ENCODE data around the gene CDT1.
"Not testable (repeated sequence)": the region's sequence is repeated elsewhere in the genome, so short reads cannot be mapped to it uniquely, and the experiment has no call there.

CDT1 gene

DNA sequence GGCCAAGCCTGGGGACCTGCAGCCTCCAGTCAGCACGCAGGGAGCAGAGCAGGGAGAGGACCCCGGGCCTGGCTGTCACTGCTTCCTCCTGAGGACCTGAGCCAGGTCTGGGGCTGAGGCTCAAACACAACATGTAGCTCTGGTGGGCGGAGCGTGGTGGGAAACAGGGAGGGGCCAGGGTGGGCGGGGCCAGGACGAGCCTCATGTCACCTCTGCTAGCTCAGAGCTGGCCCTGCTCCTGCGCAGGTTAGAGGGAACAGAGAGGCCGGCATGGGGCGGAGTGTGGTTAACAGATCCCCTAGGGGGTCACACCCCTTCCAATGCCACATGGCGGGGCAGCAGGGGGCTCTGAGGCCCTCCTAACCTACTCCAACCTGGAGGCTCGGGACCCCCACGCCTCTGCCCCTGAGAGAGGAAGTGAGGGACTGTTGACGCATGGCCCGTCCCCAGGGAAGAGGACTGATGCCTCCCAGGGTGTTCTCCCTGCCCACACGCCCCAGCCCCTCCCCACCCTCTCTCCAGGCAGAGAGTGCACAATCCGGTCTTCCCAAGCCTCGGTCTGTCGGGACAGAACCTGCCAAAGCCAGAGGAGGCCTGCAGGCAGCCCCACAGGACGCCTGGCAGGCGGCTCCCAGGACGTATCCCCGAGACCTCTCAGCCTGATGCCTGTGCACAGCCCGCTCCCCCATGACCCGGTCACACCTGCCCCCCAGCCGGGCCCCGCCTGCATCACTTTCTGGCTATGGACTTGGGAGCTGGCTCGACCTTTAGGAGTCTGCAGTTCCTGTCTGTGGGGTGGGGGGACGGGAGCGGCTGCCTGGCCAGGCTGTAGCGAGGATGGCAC is 33.8 kb upstream of the CDT1 start:
- DNase-seq, result peak in 1 of 2 experiments; percentile 6

DNA sequence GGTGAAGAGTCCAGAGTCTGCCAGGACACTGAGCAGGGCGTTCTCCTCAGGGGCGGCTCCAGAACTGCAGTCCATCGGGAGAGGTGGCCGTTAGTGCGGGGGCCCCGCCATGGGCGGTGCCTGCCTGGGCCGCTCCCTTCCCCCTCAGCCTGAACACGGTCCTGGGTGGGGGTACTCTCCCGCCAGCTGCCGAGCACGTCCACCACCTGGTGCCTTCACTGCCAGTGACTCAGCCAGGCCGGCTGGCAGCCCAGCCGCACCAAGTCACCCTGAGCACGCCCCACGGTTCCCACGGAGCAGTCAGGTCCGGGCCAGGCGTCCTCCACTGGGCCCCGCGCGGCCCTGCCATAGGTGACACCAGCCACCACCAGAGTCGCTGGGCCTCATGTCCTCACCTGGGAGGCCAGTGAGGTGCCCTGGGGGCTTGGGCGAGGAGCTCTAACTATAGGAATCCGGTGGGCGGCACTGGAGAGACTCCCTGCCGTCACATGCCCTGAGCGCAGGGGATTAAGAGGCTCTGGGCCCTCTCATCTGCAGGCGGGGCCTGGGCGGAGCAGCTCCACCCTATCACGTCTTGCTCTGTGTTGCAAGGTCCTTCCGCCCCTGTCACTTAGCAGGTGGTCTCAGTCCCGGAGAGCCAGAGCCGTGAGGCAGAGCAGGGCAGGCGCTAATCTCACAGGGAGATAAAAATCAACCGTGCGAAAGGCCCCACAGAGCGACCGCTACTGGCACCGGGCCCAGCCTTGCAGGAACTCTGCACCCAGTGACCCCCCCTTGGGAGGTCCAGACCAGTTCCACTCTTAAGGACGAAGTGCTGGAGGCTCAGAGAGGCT is 32.9 kb upstream of the CDT1 start:
- DNase-seq, result no peak

DNA sequence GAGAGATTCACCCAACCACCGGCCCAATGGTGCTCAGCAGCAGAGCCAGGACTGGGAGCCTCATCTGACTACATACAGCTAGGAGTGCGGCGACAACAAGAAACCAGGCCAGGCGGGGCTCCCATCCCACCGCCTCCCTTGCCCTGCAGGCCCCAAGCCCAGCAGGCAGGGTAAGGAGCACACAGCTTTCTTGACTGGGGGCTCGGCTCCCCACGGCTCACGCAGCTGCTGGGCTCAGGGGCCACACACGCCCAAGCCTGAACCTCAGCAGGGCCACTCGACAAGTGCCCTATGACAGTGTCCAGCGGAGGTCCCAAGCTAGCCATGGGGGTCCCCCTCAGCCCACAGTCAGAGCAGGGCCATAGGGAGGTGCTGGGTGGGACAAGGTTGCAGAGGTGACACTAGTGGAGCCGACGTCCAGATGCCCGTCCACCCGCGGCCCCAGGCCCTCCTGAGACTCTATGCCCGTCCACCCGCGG is 32.3 kb upstream of the CDT1 start:
- no peak for DNase-seq

DNA sequence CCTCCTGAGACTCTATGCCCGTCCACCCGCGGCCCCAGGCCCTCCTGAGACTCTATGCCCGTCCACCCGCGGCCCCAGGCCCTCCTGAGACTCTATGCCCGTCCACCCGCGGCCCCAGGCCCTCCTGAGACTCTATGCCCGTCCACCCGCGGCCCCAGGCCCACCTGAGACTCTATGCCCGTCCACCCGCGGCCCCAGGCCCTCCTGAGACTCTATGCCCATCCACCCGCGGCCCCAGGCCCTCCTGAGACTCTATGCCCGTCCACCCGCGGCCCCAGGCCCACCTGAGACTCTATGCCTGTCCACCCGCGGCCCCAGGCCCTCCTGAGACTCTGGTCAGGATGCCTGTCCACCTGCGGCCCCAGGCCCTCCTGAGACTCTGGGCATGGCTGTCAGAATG is 31.8 kb upstream of the CDT1 start:
- DNase-seq, result not testable (repeated sequence)

DNA sequence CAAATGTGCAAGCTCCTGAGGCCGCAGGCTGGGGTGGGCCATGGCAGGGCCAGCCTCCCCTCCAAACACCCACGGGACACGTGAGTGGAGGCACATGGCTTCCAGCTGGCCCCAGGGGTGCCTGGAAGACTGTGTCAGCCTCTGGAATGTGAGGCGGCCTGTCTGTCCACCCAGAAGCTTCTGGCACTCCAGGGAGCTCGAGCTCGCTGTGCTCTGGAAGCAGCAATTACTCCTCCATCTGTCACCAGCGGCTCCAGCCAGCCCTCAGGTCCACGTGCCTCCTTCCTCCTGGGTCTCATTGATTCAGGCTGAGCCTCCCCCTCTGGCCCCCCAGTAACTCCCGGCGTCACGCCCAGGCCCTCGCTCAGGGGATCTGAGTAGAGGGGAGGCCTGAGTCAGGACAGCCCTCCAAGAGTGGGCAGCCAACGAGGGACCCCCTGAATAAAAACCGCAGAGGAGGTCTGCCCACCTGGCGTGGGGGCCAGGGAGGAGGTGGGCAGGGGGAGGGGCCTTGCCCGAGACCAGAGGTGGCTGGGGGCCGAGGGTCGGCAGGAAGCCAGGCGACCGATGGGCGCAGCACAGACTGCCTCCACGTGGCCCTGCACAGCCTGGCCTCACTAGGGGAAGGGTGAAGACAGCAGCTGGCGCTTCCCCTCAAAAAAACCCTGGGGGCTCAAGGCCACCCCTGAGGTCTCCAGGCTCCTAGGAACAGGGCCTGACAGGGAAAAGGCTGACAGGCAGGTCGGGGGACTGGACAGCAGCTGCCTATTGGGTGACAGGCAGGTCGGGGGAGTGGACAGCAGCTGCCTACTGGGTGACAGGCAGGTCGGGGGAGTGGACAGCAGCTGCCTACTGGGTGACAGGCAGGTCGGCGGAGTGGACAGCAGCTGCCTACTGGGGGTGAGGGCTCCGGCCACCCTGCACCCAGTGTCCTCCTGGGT is 30.4 kb upstream of the CDT1 start:
- DNase-seq, result no peak

DNA sequence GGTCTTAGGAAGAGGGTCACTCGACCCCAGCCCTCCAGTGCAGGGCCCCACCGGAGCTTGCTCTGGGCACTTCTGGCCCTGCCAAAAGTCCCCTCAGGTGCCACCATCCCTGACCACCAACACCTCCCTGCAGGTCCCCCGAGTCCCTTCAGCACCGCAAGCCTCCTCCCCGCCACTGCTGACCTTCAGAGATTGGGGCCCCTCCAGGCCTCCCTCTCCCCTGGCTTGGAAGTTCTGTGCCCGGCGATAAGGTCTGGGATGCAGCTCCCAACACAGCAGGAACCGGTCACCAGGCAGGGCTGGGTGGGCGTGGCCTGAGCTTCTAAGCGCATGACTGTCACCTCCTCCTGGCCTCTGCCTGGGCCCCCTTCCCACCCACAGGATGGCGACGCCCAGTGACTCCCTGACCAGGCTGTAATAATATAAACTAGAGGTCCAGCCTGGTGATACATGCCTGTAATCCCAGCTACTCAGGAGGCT is 29.7 kb upstream of the CDT1 start:
- DNase-seq, result no peak

DNA sequence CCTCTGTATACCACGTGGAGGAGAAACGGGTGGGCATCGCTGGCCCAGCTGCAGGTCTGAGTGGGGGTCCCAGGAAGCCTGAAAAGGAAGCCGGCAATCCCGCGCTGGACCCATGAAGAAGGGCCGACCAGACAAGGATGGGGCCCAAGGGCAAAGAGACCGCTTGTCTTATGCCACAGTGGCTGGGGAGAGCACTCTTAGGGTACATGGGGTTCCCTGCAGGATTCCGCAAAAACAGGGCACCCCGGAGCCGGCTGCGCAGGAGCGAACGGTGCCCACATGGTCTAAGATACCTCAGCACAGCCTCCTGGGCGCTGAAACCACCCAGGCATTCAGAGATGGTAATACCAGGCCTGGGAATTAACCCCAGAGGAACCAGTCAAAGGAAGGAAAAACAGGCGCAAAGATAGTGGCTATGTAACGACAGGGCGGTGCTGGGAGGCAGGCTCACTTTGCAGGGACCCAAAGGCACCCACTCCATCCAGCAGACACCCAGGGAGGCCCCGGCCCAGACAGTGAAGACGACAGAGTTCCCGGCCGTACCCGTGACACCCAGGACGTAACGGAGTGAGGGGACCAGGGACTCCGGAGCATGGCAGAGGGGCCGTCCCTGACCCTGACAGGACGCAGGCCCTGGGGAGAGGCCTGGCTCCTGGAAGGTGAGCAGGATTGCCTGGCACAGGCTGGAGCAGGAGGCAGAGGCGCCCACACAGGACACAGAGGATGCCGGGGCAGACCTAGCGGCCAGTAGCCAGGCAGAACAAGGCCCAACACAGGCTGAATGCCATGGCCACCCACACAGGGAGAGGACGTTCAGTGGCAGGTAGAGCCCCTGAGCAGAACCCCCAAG is 28.8 kb upstream of the CDT1 start:
- no peak for DNase-seq

DNA sequence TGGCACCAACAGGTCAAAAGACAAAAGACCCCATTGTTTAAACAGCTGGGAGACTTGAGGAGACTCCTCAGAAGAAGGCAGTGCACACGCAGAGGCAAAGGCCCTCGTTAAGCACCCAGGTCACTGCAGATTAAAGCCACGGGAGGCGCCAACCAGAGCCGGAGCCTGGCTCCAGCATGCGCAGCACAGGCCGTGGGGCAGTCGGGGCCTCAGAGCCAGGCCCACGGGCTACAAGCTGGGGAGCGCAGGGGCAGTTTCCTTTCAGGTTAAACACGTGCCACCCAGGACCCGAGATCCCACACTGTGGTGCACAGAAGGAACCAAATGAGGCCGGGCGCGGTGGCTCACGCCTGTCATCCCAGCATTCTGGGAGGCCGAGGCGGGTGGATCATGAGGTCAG is 27.8 kb upstream of the CDT1 start:
- no peak for DNase-seq

DNA sequence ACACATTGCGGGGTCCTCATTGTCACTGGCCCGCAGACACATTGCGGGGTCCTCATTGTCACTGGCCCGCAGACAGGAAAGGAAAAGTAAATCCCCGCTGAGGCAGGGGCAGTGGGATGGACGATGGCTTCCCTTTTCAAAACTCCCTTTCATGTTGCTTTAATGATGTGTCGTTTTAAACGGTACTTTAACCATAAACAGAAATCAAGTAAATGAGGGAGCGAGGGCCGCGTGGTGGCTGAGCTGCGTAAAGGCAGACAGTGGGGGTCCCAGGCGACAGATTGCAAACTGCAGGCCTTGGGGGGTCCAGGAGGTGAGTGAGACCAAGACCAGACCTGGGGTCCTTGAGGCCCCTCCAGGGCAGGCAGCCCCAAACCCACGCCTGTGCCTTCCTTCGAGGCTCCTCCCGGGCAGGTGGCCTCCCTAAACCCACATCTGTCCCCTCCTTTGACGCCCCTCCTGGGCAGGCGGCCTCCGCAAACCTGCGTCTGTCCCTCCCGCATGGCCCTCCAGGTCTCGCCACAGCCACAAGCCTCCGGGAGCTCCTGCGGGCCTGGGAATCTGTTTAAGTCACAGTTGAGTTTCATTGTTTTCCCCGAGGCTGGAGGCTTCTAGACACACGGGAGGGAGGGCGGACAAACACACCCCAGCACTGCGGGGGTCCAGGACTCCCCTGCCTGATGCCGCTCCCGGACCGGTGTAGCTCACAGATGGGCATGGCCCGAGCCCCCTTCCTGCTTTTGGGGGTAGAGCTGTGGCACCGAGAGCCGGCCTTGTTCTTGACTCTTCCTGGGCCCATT is 25.9 kb upstream of the CDT1 start:
- DNase-seq, result no peak

DNA sequence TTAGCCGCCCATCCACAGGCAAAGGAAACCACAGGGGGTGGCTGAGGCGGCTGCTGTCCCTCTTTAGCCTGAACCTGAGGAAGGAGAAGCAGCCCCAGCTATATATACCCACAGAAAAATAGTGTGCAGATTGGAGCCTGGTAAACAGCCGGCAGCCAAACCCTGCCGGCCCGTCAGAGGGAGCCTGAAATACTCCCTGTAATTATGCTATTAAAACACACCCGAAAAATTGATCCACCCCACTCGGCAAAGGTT is 25.4 kb upstream of the CDT1 start:
- no peak for DNase-seq

DNA sequence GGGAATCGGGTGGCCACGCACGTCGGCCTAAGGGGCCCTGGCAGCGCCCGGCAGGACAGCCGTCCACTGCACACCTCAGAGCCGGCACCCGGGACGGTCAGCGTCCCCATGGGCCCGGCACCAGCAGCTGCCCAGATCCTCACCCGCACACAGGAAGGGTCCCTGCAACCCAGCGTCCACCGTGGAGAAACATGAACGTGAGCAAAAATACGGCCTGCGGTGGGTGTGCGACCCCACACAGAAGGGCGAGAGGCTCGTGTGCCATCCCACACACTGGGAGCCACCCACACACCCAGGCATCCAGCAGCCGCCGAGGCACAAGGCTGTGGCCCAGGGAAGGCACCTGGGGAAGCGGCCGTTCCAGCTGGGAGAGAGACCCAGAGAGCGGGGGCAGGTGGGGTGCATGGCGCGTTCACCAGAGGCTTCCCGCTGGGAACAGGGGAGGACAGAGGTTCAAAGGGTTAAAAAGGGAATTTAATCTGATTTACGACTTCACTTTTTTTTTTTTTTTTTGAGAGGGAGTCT is 25.0 kb upstream of the CDT1 start:
- DNase-seq, result no peak

DNA sequence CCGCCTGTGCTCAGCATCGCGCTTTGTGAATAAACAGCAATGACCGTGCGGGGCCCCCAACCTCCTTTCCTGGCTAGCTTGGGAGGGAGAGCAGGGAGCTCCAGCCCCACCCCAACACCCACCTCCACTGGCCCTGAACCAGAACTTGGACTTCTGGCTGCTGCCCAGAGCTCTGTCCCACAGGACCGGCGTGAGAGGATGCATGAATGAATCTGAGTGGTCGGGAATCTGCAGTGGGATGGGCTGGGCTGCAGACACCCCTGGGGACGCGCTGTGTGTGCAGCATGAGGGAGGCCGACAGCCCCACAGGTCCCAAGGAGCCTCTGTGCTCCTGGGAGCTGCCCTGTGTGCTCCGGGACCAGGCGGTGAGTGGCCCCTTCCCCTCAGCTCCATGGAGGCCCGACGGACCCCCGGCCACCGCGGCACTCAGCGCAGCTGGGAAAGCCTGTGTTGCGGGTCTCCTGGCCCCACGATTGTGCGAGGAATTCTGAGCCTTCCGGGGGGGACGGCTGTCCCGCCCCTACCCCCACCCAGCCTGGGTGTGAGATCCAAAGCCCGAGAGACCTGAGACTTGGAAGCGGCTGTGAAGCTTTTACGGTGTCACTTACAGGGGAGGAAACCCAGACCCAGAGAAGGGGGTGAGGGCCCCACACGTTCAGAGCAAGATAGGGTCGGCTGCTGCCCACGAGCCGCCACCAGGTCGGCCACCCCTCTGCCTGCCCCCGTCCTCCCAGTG is 24.0 kb upstream of the CDT1 start:
- DNase-seq, result no peak

DNA sequence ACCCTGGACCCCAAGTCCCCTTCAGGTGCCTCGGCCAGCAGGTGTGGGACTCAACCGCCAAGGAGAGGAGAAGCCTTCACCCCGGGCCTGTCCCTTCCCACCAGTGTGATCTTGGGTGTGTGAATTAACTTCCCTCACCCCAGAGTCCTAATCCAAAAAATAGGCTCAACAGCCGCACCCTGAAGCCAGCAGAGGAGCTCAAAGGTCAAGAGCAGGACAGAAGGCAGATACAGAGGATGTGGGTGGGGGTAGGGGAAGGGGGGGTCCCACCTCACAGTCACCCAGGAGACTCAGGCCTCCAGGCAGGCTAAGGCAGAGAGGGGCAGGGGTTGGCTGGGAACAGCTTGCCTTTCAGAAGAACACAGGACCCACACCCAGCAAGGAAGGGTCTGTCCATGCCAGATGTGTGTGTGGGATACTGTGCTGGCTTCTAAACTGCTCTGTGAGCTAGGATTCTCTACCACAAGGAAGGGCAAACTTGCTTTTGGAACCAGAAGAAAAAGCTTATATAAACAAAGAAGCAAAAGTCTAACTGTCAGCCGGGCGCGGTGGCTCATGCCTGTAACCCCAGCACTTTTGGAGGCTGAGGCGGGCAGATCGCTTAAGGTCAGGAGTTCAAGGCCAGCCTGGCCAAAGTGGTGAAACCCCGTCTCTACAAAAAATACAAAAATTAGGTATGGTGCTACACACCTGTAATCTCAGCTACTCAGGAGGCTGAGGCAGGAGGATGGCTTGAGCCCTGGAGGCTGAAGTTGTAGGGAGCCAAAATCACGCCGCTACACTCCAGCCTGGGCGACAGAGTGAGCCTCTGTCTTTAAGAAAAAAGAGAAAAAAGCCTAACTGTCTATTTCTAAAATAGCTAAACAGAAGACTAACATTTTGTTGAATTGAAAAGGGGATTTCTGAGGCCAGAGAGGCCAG is 23.2 kb upstream of the CDT1 start:
- no peak for DNase-seq

DNA sequence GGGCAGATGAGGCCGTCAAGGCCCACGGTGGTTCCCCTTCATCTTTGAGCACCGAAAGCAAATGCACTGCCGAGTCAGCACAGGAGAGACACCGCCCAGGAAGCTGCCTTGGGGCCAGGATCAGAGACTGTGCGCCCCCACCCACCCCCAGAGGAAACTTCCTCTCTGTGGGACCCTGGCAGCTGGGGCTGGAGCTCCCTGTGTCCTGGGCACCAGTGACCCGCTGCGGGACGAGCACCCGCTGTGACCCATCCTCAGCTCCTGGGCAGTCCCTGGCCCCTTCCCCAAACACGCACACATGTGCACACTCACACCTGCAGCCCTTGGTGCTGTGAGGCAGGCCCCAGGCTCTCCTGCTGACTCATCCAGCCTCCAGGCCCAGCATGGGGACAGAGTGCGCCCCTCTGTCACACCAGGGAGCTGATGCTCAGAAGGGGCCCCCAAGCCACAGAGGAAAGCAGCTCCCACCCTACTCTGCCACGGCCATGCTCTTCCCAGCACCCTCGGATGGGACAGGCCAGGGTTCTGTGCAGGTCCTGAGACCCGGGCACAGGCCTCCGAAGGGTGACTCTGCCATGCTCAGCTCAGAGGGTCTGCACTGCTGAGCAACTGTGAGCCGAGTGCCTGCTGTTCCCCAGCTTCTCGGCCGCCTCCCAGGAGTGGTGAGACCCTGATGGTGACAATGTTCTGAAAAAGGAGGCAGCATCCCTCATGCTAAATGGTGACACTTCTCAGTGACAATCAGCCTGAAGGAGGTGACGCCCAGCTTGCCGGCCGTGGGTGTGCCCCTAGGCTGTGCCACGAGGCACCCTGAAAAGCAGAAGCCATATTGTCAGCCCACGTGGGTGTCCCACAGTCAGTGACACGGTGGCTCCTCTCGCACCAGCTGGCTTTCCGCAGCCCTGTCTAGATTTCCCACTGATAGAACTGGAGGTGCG is 22.2 kb upstream of the CDT1 start:
- DNase-seq, result no peak

DNA sequence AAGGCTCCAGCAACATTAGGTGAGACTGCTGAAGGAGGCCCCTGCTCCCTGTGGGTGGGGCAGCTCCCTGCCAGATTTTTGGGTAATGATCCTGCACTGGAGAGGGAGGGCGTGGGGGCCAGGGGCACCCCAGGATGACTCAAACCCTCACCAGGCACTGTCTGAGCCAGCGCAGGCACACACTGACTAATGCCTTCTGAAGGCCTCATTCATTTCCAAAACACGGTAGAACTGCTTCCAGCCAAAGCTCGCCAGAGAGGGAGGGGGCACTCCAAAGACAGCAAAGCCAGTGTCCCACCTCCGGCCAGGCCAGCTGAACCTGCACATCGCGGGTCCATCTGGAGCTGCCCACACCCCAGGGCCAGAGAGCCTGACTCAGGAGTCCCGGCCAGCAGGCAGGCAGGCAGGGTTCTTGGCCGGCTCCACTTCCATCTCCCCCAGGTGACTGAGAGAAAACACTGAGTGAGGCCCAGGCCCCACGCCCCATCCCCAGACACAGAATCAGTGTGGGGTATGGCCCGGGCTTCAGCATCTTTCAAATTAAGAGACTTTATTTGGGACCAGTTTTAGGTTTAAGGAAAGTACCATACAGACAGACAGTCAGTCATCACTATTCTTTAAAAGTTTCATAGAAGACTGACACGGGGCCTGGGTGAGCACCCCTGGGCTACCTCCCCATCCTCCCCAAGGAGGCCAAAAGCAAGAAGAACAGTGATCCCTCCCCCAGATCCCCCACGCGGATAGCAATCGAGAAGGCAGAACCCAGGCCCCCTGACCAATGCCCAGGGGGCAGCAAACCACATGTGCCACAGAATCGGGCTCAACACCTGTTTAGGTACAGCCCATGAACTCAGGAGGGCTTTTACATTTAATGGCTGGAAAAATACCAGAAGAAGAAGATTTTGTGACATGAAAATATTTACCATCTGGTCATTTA is 20.9 kb upstream of the CDT1 start:
- DNase-seq, result no peak

DNA sequence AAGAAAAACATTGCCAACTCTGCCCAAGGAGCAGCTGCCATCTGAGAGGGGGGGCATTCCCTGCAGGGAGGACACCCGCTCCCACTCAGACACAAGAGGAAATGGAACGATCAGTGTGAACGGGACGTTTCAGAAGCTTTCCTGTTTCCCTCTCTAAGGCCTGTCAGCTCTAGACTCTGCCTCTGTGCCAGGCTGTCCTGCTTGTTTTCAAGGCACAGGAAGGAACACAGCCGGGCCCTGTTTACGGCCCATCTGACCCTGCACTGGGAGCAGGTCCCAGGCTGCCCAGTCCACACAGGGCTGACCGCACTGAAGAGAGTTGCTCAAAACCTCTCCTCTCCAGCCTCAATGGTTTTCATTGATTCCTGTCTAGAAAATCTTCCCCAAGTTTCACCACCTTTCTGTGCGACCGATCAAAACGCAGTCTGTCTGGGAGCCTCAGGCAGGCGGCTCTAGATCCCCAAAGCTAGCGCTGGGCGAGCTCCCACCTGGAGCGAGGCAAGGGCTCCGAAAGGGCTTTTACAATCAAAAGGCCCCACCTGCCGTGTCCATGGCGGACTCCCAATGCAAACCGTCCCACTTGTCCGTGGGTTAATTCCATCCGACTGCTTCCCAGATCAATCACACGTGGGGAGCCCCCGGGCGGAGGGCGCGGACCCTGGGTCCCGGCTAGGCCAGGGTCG is 20.1 kb upstream of the CDT1 start:
- DNase-seq, result no peak
